ENCODE results near the gene POU3F3. TPM values are rescaled to one million over a fixed set of nuclear protein-coding genes. Genes with fewer than 3 reads are reported as not detected.
A peak's percentile ranks its signal among the peaks of the same experiment; 100 is the strongest.

POU3F3 gene
- total RNA-seq, 1 donor from 2014 or later: not detected

DNA sequence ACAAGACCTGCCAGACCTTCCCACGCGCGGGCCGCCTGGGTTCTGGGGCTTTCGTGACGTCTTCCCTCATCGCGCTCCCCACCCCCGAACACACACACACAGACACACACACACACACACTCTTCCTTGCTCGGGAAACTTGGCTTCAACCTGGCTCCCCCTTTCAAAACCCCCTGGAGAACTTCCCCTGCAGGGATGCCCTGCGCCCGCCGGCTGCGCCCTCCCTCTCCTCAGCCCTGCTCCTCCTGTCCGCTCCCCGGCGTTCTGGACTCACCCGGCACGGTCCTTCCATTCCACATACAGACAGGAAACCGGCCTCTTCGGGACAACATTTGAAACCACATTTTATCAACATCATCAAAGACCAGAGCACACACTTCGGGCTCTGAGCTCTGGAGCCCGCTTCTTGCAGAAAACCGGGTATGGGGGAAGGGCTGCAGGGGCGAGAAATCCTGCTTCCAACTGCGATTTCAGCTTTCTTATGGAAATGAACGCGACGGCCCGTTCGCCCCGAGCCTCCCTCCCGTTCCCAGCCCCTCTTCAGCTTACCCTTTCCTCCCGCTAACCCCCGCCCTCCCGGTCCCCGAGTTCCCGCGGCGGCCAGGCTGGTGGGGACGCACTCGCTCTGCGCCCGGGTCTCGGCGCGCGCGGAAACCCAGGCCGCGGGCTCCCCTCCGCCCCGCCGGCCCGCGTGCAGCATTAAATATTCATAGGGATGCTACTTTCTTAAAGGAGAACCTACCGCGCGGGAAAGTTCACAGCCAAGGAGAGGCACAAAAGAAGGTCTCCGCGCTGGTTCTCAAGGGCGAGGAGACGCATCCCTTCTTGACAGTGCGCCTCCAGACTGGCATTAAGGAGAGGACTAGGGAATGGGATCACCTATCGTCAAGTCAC is 18.3 kb downstream of the POU3F3 start:
- CTCF ChIA-PET: interaction anchor here (0.8 to 1.4 kb wide), 2 partner anchors 23 to 104 kb away, joined by 3 read pairs; no protein-coding TSS in a partner anchor
- H3K4me3 Mint-ChIP-seq: peak overlapping the region; percentile 80
- H3K4me1 Mint-ChIP-seq: peaks cover 21% of the 10 kb centered on the region
- ATAC-seq (ENCODE audit: low read depth) (no peak), DNase-seq (no peak)
- intact Hi-C loops (cut with micrococcal nuclease): loop anchor here (2.0 to 10.0 kb wide), 6 partner anchors 19 to 1895 kb away; no protein-coding TSS in a partner anchor
- H3K9me3 Mint-ChIP-seq: no peaks in the 10 kb centered on the region
- H3K27ac Mint-ChIP-seq: no peak overlapping the region
- H3K36me3 Mint-ChIP-seq (ENCODE audit: low read depth): no peaks in the 10 kb centered on the region
- POLR2A ChIA-PET: interaction anchor here (0.9 kb wide), 1 partner anchor 66 kb away, joined by 3 read pairs; no protein-coding TSS in a partner anchor
- H3K27me3 Mint-ChIP-seq: peaks cover 40% of the 10 kb centered on the region
- TF ChIP-seq, protein P1, sequence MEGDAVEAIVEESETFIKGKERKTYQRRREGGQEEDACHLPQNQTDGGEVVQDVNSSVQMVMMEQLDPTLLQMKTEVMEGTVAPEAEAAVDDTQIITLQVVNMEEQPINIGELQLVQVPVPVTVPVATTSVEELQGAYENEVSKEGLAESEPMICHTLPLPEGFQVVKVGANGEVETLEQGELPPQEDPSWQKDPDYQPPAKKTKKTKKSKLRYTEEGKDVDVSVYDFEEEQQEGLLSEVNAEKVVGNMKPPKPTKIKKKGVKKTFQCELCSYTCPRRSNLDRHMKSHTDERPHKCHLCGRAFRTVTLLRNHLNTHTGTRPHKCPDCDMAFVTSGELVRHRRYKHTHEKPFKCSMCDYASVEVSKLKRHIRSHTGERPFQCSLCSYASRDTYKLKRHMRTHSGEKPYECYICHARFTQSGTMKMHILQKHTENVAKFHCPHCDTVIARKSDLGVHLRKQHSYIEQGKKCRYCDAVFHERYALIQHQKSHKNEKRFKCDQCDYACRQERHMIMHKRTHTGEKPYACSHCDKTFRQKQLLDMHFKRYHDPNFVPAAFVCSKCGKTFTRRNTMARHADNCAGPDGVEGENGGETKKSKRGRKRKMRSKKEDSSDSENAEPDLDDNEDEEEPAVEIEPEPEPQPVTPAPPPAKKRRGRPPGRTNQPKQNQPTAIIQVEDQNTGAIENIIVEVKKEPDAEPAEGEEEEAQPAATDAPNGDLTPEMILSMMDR (IDR thresholded peaks at IDR 0.05): no peak

DNA sequence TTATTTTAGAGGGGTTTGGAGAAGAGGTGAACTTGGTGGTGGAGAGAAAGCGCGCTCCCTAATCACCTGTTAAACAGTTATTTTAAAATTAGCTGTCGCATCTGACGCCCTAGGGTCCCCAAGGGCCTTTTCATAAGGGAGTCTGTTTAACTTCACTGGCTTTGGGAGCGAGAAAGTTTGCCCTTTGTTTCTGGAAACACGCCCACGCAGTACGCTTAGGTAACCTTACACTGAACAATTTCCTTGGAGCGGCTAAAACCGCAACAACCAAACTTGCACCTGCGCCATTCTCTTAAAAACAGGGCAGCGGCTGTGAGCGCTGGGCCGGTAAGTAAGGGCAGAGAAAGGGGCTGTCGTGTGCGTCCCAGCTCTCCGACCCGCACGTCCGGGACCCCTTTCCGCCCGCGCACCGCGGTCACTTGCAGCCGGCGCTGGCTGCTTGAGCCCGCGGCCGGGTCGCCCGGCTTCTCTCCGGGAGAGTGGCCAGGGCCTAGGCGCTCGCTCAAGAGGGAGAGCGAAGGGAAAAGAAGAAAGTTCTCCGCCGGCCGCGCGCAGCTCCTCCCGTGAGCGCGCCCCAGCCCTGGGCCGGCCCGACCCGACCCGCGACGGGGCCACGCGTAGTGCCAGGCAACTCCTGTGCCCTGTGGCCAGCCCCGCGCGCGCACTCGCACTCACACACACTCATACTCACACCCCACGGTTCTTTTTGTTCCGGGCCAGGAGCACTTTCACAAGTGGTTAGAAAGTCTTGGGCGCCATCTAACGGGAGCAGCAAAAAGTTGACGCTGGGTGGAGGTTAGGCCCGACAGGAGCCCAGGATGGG is 19.2 kb downstream of the POU3F3 start:
- Mint-ChIP-seq H3K27ac (no peak overlapping the region), H3K36me3 (ENCODE audit: low read depth) (no peaks in the 10 kb centered on the region), H3K9me3 (no peaks in the 10 kb centered on the region), H3K4me1 (peaks cover 21% of the 10 kb centered on the region), H3K27me3 (peaks cover 34% of the 10 kb centered on the region), H3K4me3 (peak overlapping the region; percentile 80)
- POLR2A ChIA-PET: interaction anchor here (0.9 kb wide), 1 partner anchor 65 kb away, joined by 3 read pairs; no protein-coding TSS in a partner anchor
- CTCF ChIA-PET: interaction anchor here (0.8 to 1.4 kb wide), 5 partner anchors 10 to 1712 kb away, joined by 3 to 6 read pairs (median 3); no protein-coding TSS in a partner anchor
- ATAC-seq (ENCODE audit: low read depth) (peak; percentile 89), DNase-seq (peak; percentile 50)
- TF ChIP-seq, protein P1 (IDR thresholded peaks at IDR 0.05): no peak
- intact Hi-C loops (cut with micrococcal nuclease): loop anchor here (2.0 to 10.0 kb wide), 6 partner anchors 20 to 1896 kb away; no protein-coding TSS in a partner anchor

DNA sequence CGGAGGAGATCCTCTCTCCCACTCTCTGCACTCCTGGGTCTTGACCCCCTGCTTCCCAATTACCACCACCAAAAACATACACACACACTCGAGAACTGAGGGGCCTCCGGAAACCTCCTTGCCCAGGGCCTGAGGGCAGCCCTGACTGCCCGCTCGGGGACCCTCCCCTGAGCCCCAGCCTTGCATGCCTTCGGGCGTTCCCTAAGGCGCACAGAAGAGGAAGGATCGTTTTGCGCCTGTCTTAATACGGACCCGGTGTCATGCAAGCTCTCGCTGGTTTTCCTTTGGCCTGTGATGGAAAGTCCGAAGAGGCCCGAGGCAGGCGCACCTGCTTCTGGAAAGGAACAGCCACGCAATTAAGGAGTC is 19.8 kb downstream of the POU3F3 start:
- H3K4me3 Mint-ChIP-seq: peak overlapping the region; percentile 80
- peaks cover 21% of the 10 kb centered on the region for H3K4me1 Mint-ChIP-seq
- ATAC-seq (ENCODE audit: low read depth) (no peak), DNase-seq (no peak)
- no peaks in the 10 kb centered on the region for H3K36me3 Mint-ChIP-seq (ENCODE audit: low read depth)
- POLR2A ChIA-PET: no interaction called here
- no peaks in the 10 kb centered on the region for H3K9me3 Mint-ChIP-seq
- peaks cover 28% of the 10 kb centered on the region for H3K27me3 Mint-ChIP-seq
- TF ChIP-seq, protein P1 (IDR thresholded peaks at IDR 0.05): no peak
- intact Hi-C loops (cut with micrococcal nuclease): loop anchor here (2.0 to 10.0 kb wide), 6 partner anchors 21 to 1897 kb away; no protein-coding TSS in a partner anchor
- CTCF ChIA-PET: interaction anchor here (1.0 to 1.3 kb wide), 4 partner anchors 10 to 1712 kb away, joined by 3 to 6 read pairs (median 4); no protein-coding TSS in a partner anchor
- H3K27ac Mint-ChIP-seq: no peak overlapping the region

DNA sequence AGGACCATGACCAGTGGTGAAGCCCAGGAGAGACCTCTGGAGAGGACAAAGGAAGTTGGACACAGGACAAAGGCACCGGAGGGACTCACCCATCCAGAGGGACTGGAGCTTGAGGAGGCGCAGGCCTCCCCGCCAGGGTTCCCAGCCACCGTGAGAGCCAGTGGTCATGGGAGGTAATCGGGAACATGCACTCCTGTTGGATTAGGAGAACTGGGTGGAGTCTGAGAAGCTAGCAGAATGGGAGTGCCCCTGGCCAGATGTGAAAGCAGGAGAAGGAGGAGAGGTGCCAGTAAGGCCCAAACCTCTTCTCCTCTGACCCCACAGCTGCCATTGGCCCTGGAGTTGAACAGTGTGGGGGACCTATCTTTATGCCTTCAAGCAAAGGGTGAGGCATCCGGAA is 20.3 kb downstream of the POU3F3 start:
- ATAC-seq (ENCODE audit: low read depth) (no peak), DNase-seq (no peak)
- Mint-ChIP-seq H3K4me3 (no peak overlapping the region), H3K36me3 (ENCODE audit: low read depth) (no peaks in the 10 kb centered on the region), H3K27ac (no peak overlapping the region), H3K27me3 (peaks cover 27% of the 10 kb centered on the region), H3K9me3 (no peaks in the 10 kb centered on the region), H3K4me1 (peaks cover 21% of the 10 kb centered on the region)
- TF ChIP-seq, protein P1 (IDR thresholded peaks at IDR 0.05): no peak
- POLR2A ChIA-PET: no interaction called here
- CTCF ChIA-PET: interaction anchor here (1.0 to 1.2 kb wide), 3 partner anchors 9 to 102 kb away, joined by 3 to 6 read pairs (median 4); no protein-coding TSS in a partner anchor
- intact Hi-C loops (cut with micrococcal nuclease): loop anchor here (5.0 to 10.0 kb wide), 2 partner anchors 842 to 919 kb away; no protein-coding TSS in a partner anchor
